WTC11 (cell line): ENCODE measurements around the gene STXBP6.

ENCODE experiments used
- ATF2 ChIP-seq: sonication (generic); formaldehyde crosslinking; IDR thresholded peaks from 2 replicates; pipeline ENCODE4 v1.8.1; 2022; ENCODE audit warnings: low read depth, missing genetic modification reagents, borderline replicate concordance
- ATF3 ChIP-seq: sonication (generic); formaldehyde crosslinking; conservative IDR thresholded peaks from 2 replicates; pipeline ENCODE4 v1.8.1; 2022; ENCODE audit warnings: mild to moderate bottlenecking, missing genetic modification reagents
- CREB1 ChIP-seq: sonication (generic); formaldehyde crosslinking; IDR thresholded peaks from 2 replicates; pipeline ENCODE4 v1.8.0; 2023; ENCODE audit warnings: mild to moderate bottlenecking, missing genetic modification reagents
- CTCF ChIP-seq: fragments of 200-600 bp; IDR thresholded peaks from 2 replicates; pipeline ENCODE4 v1.8.0; 2022; ENCODE audit warnings: antibody characterized with exemption
- ETV6 ChIP-seq: sonication (generic); formaldehyde crosslinking; IDR thresholded peaks from 2 replicates; pipeline ENCODE4 v1.8.1; 2022; ENCODE audit warnings: mild to moderate bottlenecking, missing genetic modification reagents
- FOXJ3 ChIP-seq: sonication (generic); formaldehyde crosslinking; IDR thresholded peaks from 2 replicates; pipeline ENCODE4 v1.9.0; 2021; ENCODE audit warnings: missing genetic modification reagents, mild to moderate bottlenecking, borderline replicate concordance
- MAX ChIP-seq: sonication (generic); formaldehyde crosslinking; IDR thresholded peaks from 2 replicates; pipeline ENCODE4 v1.8.0; 2022; ENCODE audit warnings: mild to moderate bottlenecking, missing genetic modification reagents
- NFYB ChIP-seq: sonication (generic); formaldehyde crosslinking; conservative IDR thresholded peaks from 2 replicates; pipeline ENCODE4 v1.8.0; 2022; ENCODE audit warnings: low read depth, missing genetic modification reagents
- RELA ChIP-seq: sonication (generic); formaldehyde crosslinking; IDR thresholded peaks from 2 replicates; pipeline ENCODE4 v1.8.1; 2022; ENCODE audit warnings: missing genetic modification reagents, mild to moderate bottlenecking, borderline replicate concordance
- SP1 ChIP-seq: sonication (generic); formaldehyde crosslinking; conservative IDR thresholded peaks from 2 replicates; pipeline ENCODE4 v1.8.1; 2022; ENCODE audit warnings: missing genetic modification reagents

- no peak for TF ChIP-seq ETV6 (CRISPR knock-in tag)
- TF ChIP-seq FOXJ3 (CRISPR knock-in tag): no peak
- no peak for TF ChIP-seq ATF3 (CRISPR knock-in tag)
- TF ChIP-seq CTCF: no peak
- TF ChIP-seq RELA (CRISPR knock-in tag): no peak
- no peak for TF ChIP-seq CREB1 (CRISPR knock-in tag)
- no peak for TF ChIP-seq ATF2
- no peak for TF ChIP-seq SP1 (CRISPR knock-in tag)
- no peak for TF ChIP-seq NFYB (CRISPR knock-in tag)
- TF ChIP-seq MAX (CRISPR knock-in tag): no peak
Measured at GRCh38 chr14:24798911-24799462, 251.0 kb downstream of the STXBP6 start.
